ENCODE measurements around the gene KCTD20.

- no peak for TF ChIP-seq CTCF (IDR thresholded peaks at IDR 0.05)
- no peak for TF ChIP-seq POLR2A (IDR thresholded peaks at IDR 0.05)
Measured at GRCh38 chr6:36489426-36489825, 46.6 kb downstream of the KCTD20 start.

Measured in thyroid gland (tissue), 4 donors.